Measurements from ENCODE around the gene ADAMTS2.

- TF ChIP-seq CTCF (IDR thresholded peaks at IDR 0.05; ENCODE audit: insufficient read depth, low read length, poor library complexity, severe bottlenecking) = no peak
- no peak for TF ChIP-seq EZH2phosphoT487 (conservative IDR thresholded peaks at IDR 0.05; ENCODE audit: low read length)
Measured at GRCh38 chr5:179211631-179212030, 133.6 kb downstream of the ADAMTS2 start.
